A673 (cell line): ENCODE data around the gene RNF17. TPM values are rescaled to one million over a fixed set of nuclear protein-coding genes. Genes with fewer than 3 reads are reported as not detected.

Experiments used
- BruUV-seq: library from RNA; stranded (reverse); fragments of 400-500 nt; replicated peaks from 2 replicates; lab custom pipeline; 2021; lab: Mats Ljungman, UMichigan
- CTCF ChIA-PET: fragments of 300-600 bp; sonication (Branson Sonifier 250); formaldehyde crosslinking; loops from one replicate; lab custom pipeline; 2022; ENCODE audit warnings: antibody characterized with exemption; lab: Charles Lee
- POLR2A ChIA-PET: fragments of 300-600 bp; sonication (Branson Sonifier 250); formaldehyde crosslinking; loops from one replicate; lab custom pipeline; 2022; ENCODE audit warnings: antibody characterized with exemption; ENCODE audit not compliant: low non-redundant PET; lab: Charles Lee
- DNase-seq: peaks from one replicate; pipeline ENCODE4 v3.0.0-alpha.2; 2015; ENCODE audit warnings: low spot score
- H3K27ac ChIP-seq: fragments of 200-600 bp; sonication (generic); 2 replicates; pipeline ENCODE4 v1.5.1; 2016; ENCODE audit warnings: mixed run types, low read depth, mild to moderate bottlenecking, mixed read lengths, antibody characterized with exemption, low read length; ENCODE audit not compliant: poor library complexity, severe bottlenecking
- H3K27me3 ChIP-seq: fragments of 200-600 bp; sonication (generic); replicated peaks from 2 replicates; pipeline ENCODE4 v1.6.1; 2017; ENCODE audit warnings: mixed run types, low read depth, mild to moderate bottlenecking, mixed read lengths, antibody characterized with exemption, low read length; ENCODE audit not compliant: insufficient read depth, poor library complexity
- H3K36me3 ChIP-seq: fragments of 200-600 bp; sonication (generic); 2 replicates; pipeline ENCODE4 v1.6.1; 2016; ENCODE audit warnings: mixed run types, mild to moderate bottlenecking, mixed read lengths, antibody characterized with exemption, low read length; ENCODE audit not compliant: insufficient read depth, poor library complexity, severe bottlenecking
- H3K4me1 ChIP-seq: fragments of 200-600 bp; sonication (generic); 2 replicates; pipeline ENCODE4 v1.6.1; 2017; ENCODE audit warnings: mixed run types, mild to moderate bottlenecking, mixed read lengths, antibody characterized with exemption, low read length; ENCODE audit not compliant: insufficient read depth, poor library complexity, severe bottlenecking
- H3K4me3 ChIP-seq: fragments of 200-600 bp; sonication (generic); 2 replicates; pipeline ENCODE4 v1.5.1; 2016; ENCODE audit warnings: low read depth, mixed run types, mild to moderate bottlenecking, mixed read lengths, low read length; ENCODE audit not compliant: poor library complexity, severe bottlenecking
- H3K9me3 ChIP-seq: fragments of 200-600 bp; sonication (generic); 2 replicates; pipeline ENCODE4 v1.6.1; 2016; ENCODE audit warnings: mixed run types, low read depth, mild to moderate bottlenecking, mixed read lengths, antibody characterized with exemption, low read length; ENCODE audit not compliant: poor library complexity, severe bottlenecking
- EZH2 ChIP-seq: fragments of 200-600 bp; sonication (generic); IDR thresholded peaks from 2 replicates; pipeline ENCODE4 v1.6.1; 2017; ENCODE audit warnings: borderline replicate concordance, low read depth, mild to moderate bottlenecking, mixed read lengths, antibody characterized with exemption, low read length; ENCODE audit not compliant: poor library complexity, severe bottlenecking
- intact Hi-C: fragments of 100-400 bp; cut with micrococcal nuclease; formaldehyde crosslinking; loops from one replicate; pipeline ENCODE4 v1.10.0; 2022; ENCODE audit not compliant: unreplicated experiment
- total RNA-seq: library from RNA; stranded (reverse); gene quantifications from 2 replicates; pipeline ENCODE4 v1.2.3, GENCODE V29; 2021
- TF ChIP-seq, protein P1 (sequence below): fragments of 300-800, 200-600 bp; sonication (generic); conservative IDR thresholded peaks from 2 replicates; pipeline ENCODE4 v1.5.1; 2017; ENCODE audit warnings: low read depth, mild to moderate bottlenecking, antibody characterized with exemption, low read length, moderate library complexity, mixed read lengths

The RNF17 gene
- total RNA-seq, 1 experiment from 2014 or later = not detected

GRCh38 chr13:24911133-24911908, 147.4 kb downstream of the RNF17 start:
- CTCF ChIA-PET = no interaction called here
- intact Hi-C loops = no loop called here
- no peak for TF ChIP-seq EZH2
- TF ChIP-seq, protein P1, sequence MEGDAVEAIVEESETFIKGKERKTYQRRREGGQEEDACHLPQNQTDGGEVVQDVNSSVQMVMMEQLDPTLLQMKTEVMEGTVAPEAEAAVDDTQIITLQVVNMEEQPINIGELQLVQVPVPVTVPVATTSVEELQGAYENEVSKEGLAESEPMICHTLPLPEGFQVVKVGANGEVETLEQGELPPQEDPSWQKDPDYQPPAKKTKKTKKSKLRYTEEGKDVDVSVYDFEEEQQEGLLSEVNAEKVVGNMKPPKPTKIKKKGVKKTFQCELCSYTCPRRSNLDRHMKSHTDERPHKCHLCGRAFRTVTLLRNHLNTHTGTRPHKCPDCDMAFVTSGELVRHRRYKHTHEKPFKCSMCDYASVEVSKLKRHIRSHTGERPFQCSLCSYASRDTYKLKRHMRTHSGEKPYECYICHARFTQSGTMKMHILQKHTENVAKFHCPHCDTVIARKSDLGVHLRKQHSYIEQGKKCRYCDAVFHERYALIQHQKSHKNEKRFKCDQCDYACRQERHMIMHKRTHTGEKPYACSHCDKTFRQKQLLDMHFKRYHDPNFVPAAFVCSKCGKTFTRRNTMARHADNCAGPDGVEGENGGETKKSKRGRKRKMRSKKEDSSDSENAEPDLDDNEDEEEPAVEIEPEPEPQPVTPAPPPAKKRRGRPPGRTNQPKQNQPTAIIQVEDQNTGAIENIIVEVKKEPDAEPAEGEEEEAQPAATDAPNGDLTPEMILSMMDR = no peak

DNA sequence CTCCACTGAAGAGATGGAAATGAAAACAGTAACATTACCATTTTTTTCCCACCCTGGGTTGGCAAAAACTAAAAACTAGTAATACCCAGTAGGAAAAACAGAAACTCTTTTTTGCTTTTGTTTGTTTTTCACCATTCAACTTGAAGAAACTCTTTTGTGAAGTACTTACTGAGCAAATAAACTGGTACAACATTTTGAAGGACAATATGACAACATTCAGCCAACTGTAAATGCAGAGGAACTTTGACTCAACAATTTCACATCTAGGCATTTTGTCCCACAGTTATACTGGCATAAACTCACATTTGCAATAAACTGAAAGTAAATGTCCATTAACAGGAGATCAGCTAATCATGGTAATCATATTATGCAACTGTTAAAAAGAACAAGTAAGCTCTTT, 152.5 kb downstream of the RNF17 start:
- POLR2A ChIA-PET = no interaction called here
- Histone ChIP-seq H3K9me3 (no peaks in the 10 kb centered on the region), H3K4me1 (no peaks in the 10 kb centered on the region), H3K27ac (no peak overlapping the region), H3K4me3 (no peak overlapping the region), H3K36me3 (peaks cover 2% of the 10 kb centered on the region), H3K27me3 (no peaks in the 10 kb centered on the region)
- no TSS peak for BruUV-seq
- TF ChIP-seq, protein P1 = no peak
- TF ChIP-seq EZH2 = no peak
- CTCF ChIA-PET = no interaction called here
- no peak for DNase-seq
- intact Hi-C loops = no loop called here

More at GRCh38 chr13:24911133-24911908, 147.4 kb downstream of the RNF17 start:
- Histone ChIP-seq H3K36me3 (peaks cover 28% of the 10 kb centered on the region), H3K4me3 (no peak overlapping the region), H3K4me1 (no peaks in the 10 kb centered on the region), H3K27me3 (no peaks in the 10 kb centered on the region), H3K27ac (no peak overlapping the region), H3K9me3 (no peaks in the 10 kb centered on the region)
- POLR2A ChIA-PET = interaction anchor here (0.6 kb wide), 1 partner anchor 217 kb away, joined by 5 read pairs; no protein-coding TSS in a partner anchor
- BruUV-seq = no TSS peak
- DNase-seq = no peak

DNA sequence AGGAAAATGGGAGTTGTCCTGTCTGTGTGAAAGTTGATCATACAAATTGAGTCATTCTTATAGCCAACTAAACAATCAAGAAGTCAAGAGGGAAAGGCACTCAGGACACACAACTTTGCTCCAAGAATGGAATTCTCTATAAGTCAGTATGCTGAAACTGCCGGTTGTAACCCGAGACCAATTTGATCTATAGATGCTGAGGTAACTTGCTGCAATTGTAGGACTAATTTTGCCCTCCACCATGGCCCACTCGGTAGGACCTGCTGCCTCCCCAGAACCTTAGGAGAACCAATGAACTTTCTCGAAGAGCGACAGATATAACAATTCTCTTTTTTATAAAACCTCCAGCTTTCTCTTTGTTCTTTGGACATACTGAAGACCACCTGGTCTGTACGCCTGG, 157.0 kb downstream of the RNF17 start:
- intact Hi-C loops = no loop called here
- no TSS peak for BruUV-seq
- Histone ChIP-seq H3K27me3 (no peaks in the 10 kb centered on the region), H3K36me3 (no peaks in the 10 kb centered on the region), H3K27ac (no peak overlapping the region), H3K4me3 (no peak overlapping the region), H3K4me1 (peaks cover 4% of the 10 kb centered on the region), H3K9me3 (no peaks in the 10 kb centered on the region)
- TF ChIP-seq, protein P1 = no peak
- TF ChIP-seq EZH2 = no peak
- POLR2A ChIA-PET = no interaction called here
- CTCF ChIA-PET = no interaction called here
- DNase-seq = no peak
